ENCODE data around the gene RPL36. TPM values are rescaled to one million over a fixed set of nuclear protein-coding genes. Genes with fewer than 3 reads are reported as not detected.

The RPL36 gene
- total and polyA plus RNA-seq, 4 donors: 47.2 to 556 (median 321) TPM

GRCh38 chr19:5645409-5645808 is 44.7 kb upstream of the RPL36 start:
- Histone ChIP-seq H3K27ac (ENCODE audit: low read depth in 1 of 2, low read length in 2 of 2) (no peak overlapping the region), H3K27me3 (ENCODE audit: control insufficient read depth in 4 of 4, insufficient read depth in 4 of 4, low read length in 3 of 4) (no peaks in the 10 kb centered on the region), H3K36me3 (ENCODE audit: control insufficient read depth in 4 of 4, insufficient read depth in 3 of 4, low read depth in 1 of 4, low read length in 3 of 4) (peaks cover 9 to 42% (median 35%) of the 10 kb centered on the region in 4 donors), H3K4me1 (ENCODE audit: control insufficient read depth in 4 of 4, insufficient read depth in 4 of 4, low read length in 3 of 4) (peaks cover 9 to 43% (median 32%) of the 10 kb centered on the region in 4 donors), H3K9ac (ENCODE audit: low read depth in 1 of 2, low read length in 2 of 2) (no peak overlapping the region), H3K9me3 (ENCODE audit: control insufficient read depth in 4 of 4, low read length in 3 of 4) (no peaks in the 10 kb centered on the region), H3K4me3 (ENCODE audit: low read depth in 1 of 3, low read length in 3 of 3) (no peak overlapping the region)
- no peak for TF ChIP-seq HNF4G (IDR thresholded peaks at IDR 0.05)
- no peak for TF ChIP-seq NR2F2 (IDR thresholded peaks at IDR 0.05)
- TF ChIP-seq, protein P1, sequence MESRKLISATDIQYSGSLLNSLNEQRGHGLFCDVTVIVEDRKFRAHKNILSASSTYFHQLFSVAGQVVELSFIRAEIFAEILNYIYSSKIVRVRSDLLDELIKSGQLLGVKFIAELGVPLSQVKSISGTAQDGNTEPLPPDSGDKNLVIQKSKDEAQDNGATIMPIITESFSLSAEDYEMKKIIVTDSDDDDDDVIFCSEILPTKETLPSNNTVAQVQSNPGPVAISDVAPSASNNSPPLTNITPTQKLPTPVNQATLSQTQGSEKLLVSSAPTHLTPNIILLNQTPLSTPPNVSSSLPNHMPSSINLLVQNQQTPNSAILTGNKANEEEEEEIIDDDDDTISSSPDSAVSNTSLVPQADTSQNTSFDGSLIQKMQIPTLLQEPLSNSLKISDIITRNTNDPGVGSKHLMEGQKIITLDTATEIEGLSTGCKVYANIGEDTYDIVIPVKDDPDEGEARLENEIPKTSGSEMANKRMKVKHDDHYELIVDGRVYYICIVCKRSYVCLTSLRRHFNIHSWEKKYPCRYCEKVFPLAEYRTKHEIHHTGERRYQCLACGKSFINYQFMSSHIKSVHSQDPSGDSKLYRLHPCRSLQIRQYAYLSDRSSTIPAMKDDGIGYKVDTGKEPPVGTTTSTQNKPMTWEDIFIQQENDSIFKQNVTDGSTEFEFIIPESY (IDR thresholded peaks at IDR 0.05): no peak
- no peak for TF ChIP-seq CTCF (IDR thresholded peaks at IDR 0.05; ENCODE audit: low read depth, low read length, missing input control)
- TF ChIP-seq, protein P2, sequence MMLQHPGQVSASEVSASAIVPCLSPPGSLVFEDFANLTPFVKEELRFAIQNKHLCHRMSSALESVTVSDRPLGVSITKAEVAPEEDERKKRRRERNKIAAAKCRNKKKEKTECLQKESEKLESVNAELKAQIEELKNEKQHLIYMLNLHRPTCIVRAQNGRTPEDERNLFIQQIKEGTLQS (IDR thresholded peaks at IDR 0.05): no peak
- TF ChIP-seq SP1 (IDR thresholded peaks at IDR 0.05): no peak
- no peak for TF ChIP-seq EGR1 (IDR thresholded peaks at IDR 0.05; ENCODE audit: low read depth in 2 of 2)
- no peak for TF ChIP-seq REST (IDR thresholded peaks at IDR 0.05)
- no peak for TF ChIP-seq JUND (IDR thresholded peaks at IDR 0.05)
- TF ChIP-seq FOXA1 (IDR thresholded peaks at IDR 0.05): no peak
- 92% methylated on average over 5 of the region's 5 CpGs for whole genome bisulfite sequencing
- no peak for DNase-seq (ENCODE audit: low spot score)

DNA sequence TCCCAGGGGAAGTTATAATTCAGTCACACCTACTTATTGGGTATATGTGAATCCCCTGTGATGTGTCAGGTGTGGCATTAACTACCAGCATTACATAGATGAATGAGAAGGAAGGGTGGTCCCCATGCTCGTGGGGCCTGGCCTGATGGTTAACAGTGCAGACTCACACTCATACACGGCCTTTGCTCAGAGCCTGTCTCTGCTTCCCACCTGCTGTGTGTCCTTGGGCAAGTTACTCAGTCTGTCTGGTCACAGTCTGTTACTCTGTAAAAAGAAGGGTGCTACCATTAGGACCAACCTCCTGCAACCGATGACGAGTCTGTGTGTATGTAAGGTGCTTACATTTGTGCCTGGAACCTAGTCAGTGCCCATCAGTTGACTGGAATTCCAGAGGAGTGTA is 43.4 kb upstream of the RPL36 start:
- Histone ChIP-seq H3K4me1 (ENCODE audit: control insufficient read depth in 4 of 4, insufficient read depth in 4 of 4, low read length in 3 of 4) (peaks cover 9 to 39% (median 26%) of the 10 kb centered on the region in 4 donors), H3K36me3 (ENCODE audit: control insufficient read depth in 4 of 4, insufficient read depth in 3 of 4, low read depth in 1 of 4, low read length in 3 of 4) (peaks cover 14 to 53% (median 43%) of the 10 kb centered on the region in 4 donors), H3K27me3 (ENCODE audit: control insufficient read depth in 4 of 4, insufficient read depth in 4 of 4, low read length in 3 of 4) (no peaks in the 10 kb centered on the region), H3K9ac (ENCODE audit: low read depth in 1 of 2, low read length in 2 of 2) (no peak overlapping the region), H3K9me3 (ENCODE audit: control insufficient read depth in 4 of 4, low read length in 3 of 4) (no peaks in the 10 kb centered on the region), H3K4me3 (ENCODE audit: low read depth in 1 of 3, low read length in 3 of 3) (no peak overlapping the region), H3K27ac (ENCODE audit: low read depth in 1 of 2, low read length in 2 of 2) (no peak overlapping the region)
- 95% methylated on average over 4 of the region's 4 CpGs for WGBS
- DNase-seq (ENCODE audit: low spot score): no peak
- TF ChIP-seq FOXA2 (IDR thresholded peaks at IDR 0.05) (no peak), EGR1 (IDR thresholded peaks at IDR 0.05; ENCODE audit: low read depth in 2 of 2) (no peak), JUND (IDR thresholded peaks at IDR 0.05) (no peak), HNF4G (IDR thresholded peaks at IDR 0.05) (no peak), REST (IDR thresholded peaks at IDR 0.05) (no peak), FOXA1 (IDR thresholded peaks at IDR 0.05) (no peak), YY1 (IDR thresholded peaks at IDR 0.05) (no peak), GABPA (IDR thresholded peaks at IDR 0.05 in 1 of 2, conservative IDR thresholded peaks at IDR 0.05 in 1 of 2) (no peak), CTCF (IDR thresholded peaks at IDR 0.05; ENCODE audit: low read depth, low read length, missing input control) (no peak), TAF1 (conservative IDR thresholded peaks at IDR 0.05) (no peak), SP1 (IDR thresholded peaks at IDR 0.05) (no peak)
- TF ChIP-seq, protein P1 (IDR thresholded peaks at IDR 0.05): no peak
- TF ChIP-seq, protein P2 (IDR thresholded peaks at IDR 0.05): no peak
